DMS 273 (cell line): Measurements from ENCODE around the gene SCAI.
"Not testable (repeated sequence)": the region's sequence is repeated elsewhere in the genome, so short reads cannot be mapped to it uniquely, and the experiment has no call there.

Experiments used
- DNase-seq: peaks from one replicate; lab custom pipeline; 2025; ENCODE audit not compliant: unreplicated experiment; lab: John Stamatoyannopoulos, UW

SCAI gene

DNA sequence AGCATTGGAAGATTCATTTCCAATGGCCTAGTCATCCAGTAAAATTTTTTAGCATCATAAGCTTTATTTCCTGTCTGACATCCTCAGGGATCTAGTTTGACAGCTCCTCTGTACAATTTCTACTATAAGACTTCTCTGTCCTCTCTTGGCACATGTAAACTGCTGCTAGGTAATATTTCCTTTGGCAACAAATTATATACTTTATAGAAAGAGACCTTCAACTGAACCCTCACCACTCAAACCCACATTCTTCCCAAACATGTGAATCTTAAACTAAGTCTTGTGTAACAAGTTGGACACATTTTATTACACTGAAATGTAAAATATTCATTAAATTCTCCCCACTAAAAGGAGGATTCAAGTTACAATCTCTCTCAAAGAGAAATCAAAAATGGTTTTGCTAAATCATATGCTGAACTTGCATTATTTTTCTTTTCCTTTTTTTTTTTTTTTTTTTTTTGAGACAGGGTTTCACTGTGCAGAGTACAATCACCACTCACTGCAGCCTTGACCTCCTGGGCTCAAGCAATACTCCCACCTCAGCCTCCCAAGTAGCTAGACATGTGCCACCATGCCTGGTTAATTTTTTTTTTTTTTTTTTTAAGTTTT is 36.9 kb downstream of the SCAI start:
- DNase-seq, result no peak

GRCh38 chr9:125103770-125104460 is 39.4 kb downstream of the SCAI start:
- no peak for DNase-seq

- no peak for DNase-seq
Measured at GRCh38 chr9:125103021-125103420, 40.3 kb downstream of the SCAI start.

DNA sequence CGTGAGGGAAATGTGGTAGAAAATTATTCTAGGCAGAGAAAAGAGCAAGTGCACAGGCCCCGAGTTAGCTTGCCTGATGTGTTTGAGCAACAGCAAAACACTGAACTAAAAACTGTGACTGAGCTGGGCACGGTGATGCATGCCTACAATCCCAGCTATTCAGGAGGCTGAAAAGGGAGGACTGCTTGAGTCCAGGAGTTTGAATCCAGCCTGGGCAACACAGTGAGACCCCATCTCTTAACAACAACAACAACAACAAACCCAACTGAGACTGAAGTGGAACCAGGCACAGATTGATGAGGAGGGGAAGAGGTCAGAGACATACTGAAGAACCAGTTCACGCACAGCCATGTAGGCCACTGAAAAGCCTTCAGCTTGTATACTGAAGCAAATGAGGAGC is 42.5 kb downstream of the SCAI start:
- no peak for DNase-seq

DNA sequence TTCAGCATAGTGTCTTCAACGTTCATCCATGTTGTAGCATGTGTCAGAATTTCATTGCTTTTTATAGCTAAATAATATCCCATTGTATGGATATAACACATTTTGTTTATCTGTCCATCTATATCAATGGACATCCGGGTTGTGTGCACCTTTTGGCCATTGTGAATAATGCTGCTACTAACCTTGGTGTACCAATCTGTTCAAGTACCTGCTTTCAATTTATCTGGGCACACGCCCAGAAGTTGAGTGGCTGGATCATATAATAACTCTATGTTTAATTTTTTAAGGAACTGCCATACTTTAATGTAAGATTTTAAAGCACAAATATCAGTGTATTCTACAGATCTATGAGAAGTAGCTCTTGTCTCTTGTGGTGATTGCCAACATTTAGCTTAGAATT is 43.5 kb downstream of the SCAI start:
- no peak for DNase-seq

DNA sequence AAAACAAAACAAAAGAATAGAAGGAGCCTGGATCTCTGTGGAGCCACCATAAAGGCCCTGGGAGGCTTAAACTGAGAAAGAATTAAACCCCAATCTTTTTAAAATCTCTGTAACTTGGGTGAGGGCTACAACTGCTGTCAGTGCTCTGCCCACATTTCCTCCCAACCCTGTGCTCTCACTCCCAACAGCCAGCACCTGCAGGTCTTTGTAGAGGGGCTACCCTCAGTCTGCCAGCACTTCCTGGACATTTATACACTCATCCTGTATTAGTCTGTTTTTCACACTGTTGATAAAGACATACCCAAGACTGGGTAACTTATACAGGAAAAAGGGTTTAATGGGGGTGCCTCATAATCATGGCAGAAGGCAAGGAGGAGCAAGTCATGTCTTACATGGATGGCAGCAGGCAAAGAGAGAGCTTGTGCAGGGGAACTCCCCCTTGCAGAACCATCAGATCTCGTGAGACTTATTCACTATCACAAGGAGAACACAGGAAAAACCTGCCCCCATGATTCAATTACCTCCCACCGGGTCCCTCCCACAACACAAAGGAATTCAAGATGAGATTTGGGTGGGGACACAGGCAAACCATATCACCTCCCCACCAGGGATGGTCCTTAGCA is 47.4 kb downstream of the SCAI start:
- DNase-seq, result no peak

- DNase-seq, result no peak
Measured at GRCh38 chr9:125091121-125091520, 52.2 kb downstream of the SCAI start.

DNA sequence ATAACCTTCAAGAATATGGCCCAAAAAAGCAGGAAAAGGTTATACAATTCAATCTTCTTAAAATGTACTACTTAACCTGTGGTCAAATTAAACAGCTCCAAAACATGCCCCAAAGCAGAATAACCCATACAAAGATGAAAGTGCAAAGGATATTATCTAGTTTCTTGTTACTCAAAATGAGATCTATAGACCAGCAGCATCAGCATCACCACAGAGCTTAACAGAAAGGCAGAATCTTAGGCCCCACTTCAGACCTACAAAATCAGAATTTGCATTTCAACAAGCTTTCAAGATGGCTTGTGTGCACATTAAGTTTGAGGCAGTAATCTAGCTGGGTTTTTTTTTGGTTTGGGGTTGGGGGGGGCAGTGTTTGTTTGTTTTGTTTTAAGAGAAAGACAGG is 54.0 kb downstream of the SCAI start:
- DNase-seq, result no peak

GRCh38 chr9:125088752-125089151 is 54.6 kb downstream of the SCAI start:
- DNase-seq, result no peak

GRCh38 chr9:125085703-125086477 is 57.4 kb downstream of the SCAI start:
- DNase-seq, result no peak

DNA sequence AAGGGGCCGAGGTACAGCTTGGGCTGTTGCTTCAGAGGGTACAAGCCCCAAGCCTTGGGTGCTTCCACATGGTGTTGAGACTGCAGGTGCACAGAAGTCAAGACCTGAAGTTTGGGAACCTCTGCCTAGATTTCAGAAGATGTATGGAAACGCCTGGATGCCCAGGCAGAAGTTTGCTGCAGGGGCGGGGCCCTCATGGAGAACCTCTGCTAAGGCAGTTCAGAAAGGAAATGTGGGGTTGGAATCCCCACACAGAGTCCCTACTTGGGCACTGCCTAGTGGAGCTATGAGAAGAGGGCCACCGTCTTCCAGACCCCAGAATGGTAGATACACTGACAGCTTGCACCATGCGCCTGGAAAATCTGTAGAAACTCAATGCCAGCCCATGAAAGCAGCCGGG is 61.1 kb downstream of the SCAI start:
- DNase-seq, result not testable (repeated sequence)

- not testable (repeated sequence) for DNase-seq
Measured at GRCh38 chr9:125080797-125081196, 62.5 kb downstream of the SCAI start.

GRCh38 chr9:125079931-125080330 is 63.4 kb downstream of the SCAI start:
- DNase-seq, result no peak

GRCh38 chr9:125075997-125076396 is 67.3 kb downstream of the SCAI start:
- DNase-seq, result no peak

- no peak for DNase-seq
Measured at GRCh38 chr9:125074976-125075375, 68.4 kb downstream of the SCAI start.

DNA sequence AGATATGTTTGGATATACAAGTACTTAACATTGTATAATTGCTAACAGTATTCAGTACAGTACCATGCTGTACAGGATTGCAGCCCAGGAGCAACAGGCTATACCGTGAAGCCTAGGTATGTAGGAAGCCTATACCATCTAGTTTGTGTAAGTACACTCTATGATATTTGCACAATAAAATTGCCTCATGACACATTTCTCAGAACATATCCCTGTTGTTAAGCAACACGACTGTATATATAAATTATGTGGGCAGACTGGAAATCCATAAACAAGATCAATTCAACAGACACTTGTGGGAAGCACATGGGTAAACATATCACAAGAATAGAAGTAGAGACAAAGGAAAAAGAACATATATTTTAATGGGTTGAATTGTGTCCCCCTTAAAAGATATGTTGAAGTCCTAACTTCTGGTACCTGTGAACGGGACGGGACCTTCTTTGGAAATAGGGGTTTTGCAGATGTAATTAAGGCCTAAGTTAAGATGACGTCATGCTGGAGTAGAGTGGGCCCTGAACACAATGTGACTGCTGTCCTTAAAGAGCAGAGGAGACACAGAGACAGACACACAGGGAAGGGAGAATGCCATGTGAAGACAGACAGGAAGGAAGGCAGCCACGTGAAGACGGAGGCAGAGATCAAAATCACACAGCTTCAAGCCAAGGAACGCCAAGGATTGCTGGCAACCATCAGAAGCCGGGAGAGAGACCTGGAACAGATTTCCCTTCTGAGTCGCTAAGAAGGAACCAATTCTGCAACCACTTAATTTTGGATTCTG is 76.3 kb downstream of the SCAI start:
- DNase-seq, result no peak

GRCh38 chr9:125061391-125061790 is 81.9 kb downstream of the SCAI start:
- DNase-seq, result no peak

DNA sequence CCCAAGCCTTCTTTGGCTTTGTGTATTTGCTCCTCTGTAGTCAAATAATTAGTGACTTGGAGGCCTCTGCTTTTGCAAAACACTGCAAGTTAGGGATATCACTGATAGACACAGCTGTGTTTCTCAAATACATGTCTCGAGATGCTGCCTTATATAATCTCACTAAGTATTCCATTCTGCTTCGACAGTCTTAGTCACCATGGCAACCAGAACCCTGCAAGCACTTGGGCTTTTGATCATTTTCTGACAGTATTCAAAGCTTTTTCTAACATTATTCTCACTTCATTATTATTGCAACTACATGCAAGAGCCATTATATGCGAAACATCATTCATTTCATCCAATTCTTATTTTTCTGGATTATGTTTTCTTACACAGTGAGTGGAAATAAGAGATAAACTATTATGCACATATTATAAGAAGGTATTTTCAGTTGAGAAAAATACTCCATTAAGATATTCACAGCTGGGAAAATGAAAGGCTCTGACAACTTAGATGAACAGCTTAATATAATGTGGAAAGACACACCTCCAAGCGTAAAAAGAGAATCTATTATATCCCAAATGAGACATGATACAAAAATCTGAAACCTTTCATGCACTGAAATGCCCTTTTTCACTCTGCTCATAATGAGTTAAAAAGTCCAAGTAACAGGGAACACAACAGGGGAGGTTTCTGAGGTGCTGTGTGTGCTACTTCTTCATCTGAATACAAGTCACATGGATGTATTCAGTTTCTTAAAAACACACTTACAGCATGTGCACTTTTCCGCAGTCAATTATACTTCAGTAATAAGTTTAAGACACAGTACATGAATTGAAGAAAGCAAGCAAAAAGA is 93.9 kb downstream of the SCAI start:
- DNase-seq, result no peak

- DNase-seq, result no peak
Measured at GRCh38 chr9:125043631-125044030, 99.7 kb downstream of the SCAI start.

DNA sequence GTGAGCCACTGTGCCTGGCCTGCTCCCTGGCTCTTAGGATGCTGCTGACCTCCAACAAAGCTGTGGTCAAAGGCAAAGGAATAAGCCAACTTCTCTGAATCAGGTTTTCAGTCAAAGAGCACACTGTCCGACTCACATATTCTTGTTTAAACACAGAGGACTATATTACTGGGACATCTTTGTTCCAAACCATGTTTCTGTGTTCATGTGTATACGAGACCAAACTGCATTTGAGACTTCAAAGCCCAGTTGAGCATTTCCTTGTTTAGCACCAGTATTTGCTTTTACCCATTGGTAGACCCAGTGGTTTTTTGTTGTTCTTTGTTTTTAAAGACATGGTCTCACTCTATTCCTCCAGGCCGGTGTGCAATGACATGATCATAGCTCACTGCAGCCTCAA is 100.2 kb downstream of the SCAI start:
- DNase-seq, result no peak
